HG02588 (cell line): ENCODE results near the gene SSTR5.
"Not testable (repeated sequence)": the region's sequence is repeated elsewhere in the genome, so short reads cannot be mapped to it uniquely, and the experiment has no call there.

Experiments
- ATAC-seq: cut with Tn5 transposase; IDR thresholded peaks from one replicate; pipeline ENCODE4 v1.9.1; 2021; ENCODE audit warnings: mild to moderate bottlenecking, moderate library complexity; ENCODE audit not compliant: unreplicated experiment

Gene SSTR5

DNA sequence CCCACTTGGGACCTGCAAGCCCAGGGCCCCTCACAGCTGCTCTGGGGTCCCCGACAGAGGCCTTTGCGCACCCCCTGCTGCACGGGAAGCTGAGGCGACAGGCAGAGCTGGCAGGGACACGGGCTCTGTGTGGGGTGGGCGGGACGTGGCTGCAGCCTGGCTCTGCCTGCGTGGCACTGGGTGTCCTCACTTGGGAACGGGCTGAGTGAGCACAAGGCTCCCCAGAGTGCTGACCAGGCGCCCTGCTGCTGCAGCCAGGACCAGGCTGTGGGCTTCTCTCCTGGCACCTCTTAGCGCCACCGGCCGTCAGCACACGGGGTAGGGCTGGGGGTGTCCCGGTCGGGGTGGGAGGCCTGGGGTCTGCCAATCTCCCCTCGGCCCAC lies 16.9 kb downstream of the SSTR5 start:
- no peak for ATAC-seq

DNA sequence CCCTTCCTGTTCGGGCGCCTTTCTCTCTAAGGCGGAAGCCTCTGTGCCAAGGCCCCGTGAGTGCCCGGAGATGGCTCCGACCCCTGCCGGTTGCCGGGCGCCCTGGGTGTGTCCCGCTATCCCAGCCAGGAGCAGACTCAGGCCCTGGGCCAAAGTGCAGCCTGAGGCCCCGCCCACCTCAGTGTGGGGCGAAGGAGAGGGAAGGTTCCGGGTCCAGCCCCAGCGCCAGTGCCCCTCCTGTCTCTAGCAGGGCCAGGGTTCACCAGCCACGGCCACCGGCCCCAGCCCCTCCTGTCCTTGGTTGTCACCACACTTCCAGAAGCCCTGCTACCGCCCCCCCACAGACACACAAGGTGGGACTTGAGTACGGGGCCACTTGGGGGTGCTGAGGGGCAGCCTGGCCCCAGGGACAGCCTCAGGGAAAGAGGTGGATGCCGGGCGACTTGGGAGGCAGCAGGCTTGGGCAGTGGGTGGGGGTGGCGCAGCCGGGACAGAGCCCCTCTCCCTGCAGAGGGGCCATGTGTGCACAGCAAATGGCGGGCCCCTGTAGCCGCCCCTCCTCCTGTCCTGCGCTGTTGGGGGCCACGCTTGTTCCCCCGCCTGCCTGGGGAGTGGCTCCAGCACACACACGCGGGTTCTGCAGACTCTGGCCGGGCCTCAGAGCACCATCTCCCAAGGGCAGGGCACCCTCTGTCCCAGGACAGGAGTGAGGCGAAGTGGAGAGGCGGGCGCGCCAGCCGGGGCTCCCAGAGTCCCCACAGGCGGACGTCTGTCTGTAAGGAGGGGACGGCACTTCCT lies 17.5 kb downstream of the SSTR5 start:
- no peak for ATAC-seq

DNA sequence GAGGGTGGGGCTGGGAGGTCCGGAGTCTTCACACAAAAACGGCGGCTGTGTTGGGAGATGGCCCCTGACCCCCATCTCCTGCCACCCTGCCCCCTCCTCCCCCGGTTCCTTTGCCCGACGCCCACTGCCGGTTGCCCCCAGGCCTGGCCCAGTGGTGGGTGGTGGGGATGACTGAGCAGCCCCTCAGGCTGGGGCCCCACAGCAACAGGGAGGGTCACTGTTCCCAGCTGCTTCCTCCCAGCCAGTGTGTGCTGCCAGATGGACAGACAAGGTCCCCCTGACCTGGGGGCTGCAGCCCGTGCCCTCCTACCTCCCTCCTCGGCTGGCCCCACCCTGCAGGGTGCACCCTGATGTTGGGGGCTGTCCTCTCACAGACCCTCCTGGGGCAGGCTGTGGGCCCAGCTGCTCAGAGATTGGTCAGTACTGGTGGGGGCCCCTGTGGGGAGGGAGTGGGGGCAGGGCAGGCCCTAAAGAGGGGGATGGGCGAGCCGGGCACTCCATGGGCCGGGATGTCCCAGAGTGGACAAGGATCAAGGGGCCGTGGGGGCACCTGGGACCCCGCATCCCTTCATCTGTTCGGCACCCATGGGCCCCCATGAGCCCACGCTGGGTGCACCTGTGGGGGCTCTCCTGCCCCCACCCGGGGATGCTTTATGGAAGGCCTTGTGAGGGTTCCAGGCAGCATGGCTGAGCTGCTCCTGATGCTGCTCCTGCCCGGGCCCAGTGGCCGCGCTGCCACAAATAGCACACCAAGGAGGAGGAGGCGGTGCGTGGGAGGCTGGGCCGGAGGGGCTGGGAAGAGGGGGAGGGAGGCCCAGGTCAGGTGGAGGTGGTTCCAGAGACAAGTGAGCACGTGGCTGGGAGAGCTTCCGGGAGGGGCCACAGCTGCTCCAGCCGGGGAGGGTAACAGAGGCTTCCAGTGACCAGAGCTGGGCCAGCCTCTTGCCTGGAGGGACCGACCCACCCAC lies 18.4 kb downstream of the SSTR5 start:
- no peak for ATAC-seq

DNA sequence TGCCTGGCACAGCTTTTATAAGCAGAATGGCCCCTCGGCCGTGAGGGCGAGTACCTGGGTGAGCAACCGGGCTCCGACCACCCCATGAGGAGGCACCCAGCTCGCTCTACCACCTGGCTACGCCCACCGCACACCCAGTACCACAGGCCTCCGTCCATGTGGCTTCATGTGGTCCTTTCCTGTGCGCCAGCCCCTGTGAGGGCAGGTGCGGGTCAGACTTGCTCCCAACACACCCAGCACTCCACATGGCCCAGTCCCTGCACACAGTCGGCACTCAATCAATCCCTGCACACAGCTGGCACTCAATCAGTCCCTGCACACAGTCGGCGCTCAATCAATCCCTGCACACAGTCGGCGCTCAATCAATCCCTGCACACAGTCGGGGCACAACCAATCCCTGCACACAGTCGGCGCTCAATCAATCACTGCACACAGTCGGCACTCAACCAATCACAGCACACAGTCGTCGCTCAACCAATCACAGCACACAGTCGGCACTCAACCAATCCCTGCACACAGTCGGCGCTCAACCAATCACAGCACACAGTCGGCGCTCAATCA lies 19.5 kb downstream of the SSTR5 start:
- ATAC-seq = no peak

DNA sequence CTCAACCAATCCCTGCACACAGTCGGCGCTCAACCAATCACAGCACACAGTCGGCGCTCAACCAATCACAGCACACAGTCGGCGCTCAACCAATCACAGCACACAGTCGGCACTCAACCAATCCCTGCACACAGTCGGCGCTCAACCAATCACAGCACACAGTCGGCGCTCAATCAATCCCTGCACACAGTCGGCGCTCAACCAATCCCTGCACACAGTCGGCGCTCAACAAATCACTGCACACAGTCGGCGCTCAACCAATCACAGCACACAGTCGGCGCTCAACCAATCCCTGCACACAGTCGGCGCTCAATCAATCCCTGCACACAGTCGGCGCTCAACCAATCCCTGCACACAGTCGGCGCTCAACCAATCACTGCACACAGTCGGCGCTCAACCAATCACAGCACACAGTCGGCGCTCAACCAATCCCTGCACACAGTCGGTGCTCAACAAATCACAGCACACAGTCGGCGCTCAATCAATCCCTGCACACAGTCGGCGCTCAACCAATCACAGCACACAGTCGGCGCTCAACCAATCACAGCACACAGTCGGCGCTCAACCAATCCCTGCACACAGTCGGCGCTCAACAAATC lies 20.2 kb downstream of the SSTR5 start:
- not testable (repeated sequence) for ATAC-seq

DNA sequence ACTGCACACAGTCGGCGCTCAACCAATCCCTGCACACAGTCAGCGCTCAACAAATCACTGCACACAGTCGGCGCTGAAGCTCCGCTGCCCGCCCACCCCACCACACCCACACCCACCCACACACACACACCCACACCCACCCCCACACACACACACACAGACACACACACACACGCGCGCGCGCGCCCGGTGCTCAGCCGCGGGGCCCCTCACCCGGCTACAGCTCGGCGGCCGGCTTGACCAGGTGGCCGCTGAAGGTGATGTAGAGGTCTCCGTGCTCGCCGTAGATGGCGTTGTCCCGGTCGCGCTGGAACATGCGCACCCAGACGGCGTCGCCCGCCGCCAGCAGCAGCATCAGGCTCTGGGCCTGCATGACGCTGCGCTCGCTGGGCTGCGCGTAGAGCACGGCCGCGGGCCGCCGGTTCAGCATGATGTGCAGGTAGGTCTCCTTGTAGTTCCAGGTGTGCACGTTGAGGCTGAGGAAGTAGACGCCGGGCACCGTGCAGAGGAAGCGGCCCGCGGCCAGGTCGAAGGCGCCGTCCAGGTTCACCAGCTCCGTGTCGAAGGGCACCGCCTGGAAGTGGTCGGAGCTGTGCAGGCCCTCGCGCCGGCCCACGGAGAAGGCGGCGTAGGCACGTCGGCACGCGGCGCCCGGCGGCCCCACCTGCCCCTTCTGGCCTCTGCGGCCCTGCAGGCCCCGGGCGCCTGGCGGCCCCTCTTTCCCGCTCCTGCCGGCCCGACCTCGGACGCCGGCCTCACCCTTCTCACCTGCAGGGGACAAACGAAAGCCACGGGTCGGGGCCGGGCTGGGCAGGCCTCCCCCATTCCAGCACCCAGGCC lies 21.0 kb downstream of the SSTR5 start:
- ATAC-seq = no peak

DNA sequence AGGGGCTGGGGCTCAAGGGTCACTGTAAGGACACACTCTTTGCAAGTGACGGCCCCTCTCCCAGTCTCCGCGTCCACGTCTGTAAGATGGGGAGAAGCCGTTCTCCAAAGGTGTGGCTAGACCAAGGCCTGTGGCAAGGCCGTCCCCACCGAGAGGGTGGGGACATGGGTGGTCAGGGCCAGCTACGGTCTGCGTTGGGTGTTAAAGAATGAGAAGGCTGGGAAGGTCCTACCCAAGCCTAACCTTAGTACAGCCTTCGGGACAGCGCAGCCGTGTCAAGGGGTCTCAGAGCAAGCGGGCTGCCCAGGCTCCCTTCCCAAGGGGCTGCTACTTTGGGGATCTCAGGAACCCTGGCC lies 21.6 kb downstream of the SSTR5 start:
- ATAC-seq = no peak

DNA sequence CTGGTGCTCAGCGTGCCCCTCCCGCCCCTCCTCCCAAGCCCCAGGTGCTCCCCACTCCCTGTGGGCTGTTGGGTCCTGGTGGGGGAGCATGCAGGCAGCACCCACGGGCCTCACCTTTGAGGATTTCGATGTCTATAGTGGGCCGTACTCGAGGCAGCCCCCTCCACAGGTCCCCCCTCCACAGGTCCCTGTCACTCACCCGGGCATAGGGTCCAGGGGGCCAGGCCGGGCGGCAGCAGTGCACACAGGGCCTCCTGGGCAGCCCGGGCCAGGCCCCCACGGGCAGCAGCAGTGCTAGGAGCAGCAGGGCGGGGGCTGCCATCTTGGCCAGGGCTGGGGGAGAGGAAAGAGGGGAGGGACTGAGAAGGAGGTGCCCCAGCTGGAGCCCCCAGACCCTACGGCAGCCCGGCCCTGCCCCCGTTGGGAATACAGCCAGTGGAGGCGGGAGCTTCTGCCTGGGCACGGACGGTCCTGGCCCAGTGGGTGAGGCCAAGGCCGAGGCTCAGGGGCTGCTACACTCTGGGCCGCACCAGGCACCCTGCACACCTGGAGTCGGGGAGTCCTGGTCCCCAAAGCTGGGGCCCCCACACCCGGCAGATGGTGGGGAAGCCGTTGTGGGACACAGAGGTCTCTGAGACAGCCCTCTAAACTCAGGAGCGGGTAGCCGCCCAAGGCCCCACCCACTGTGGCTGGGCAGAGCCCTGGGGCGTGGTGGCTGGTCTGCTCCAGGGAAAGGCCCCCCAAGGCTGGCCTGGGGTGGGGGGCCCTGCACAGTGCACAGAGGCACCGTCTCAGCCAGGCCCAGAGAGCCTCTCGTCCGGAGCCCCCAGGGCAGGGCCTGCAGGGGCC lies 22.3 kb downstream of the SSTR5 start:
- ATAC-seq = no peak

DNA sequence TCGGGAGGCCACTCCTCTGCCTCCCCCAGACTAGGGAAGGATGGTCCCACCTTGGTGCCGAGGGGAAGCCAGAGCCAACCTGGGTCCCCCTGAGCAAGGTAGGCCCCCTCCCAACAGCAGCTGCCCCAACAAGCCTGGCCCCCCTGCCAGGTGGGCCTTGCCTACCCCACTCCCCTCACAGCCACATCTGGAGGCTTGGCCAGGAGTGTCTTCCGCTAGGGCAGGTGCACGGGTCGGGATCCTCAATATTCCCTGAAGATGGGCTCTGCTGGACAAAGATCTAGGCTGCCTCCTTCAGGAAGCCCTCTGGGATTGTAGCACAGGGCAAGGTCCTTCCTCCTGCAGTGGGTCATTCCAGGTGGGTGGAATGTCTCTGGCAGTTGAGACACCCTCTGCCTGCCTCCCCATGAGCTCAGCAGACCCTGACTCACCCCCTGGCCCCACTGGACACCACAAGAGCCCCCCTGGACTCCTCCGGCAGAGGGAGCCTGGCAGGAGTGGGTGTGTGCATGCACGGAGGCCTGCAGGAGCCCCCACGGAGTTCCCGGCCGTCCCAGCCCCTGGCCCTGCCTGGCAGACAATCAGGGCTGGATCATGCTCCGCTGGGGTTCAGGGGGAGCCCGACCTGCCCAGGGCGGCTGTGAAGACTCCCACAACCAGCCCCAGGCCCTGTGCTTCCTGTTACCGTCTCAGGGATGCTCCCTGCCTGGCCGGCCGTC lies 23.1 kb downstream of the SSTR5 start:
- no peak for ATAC-seq

DNA sequence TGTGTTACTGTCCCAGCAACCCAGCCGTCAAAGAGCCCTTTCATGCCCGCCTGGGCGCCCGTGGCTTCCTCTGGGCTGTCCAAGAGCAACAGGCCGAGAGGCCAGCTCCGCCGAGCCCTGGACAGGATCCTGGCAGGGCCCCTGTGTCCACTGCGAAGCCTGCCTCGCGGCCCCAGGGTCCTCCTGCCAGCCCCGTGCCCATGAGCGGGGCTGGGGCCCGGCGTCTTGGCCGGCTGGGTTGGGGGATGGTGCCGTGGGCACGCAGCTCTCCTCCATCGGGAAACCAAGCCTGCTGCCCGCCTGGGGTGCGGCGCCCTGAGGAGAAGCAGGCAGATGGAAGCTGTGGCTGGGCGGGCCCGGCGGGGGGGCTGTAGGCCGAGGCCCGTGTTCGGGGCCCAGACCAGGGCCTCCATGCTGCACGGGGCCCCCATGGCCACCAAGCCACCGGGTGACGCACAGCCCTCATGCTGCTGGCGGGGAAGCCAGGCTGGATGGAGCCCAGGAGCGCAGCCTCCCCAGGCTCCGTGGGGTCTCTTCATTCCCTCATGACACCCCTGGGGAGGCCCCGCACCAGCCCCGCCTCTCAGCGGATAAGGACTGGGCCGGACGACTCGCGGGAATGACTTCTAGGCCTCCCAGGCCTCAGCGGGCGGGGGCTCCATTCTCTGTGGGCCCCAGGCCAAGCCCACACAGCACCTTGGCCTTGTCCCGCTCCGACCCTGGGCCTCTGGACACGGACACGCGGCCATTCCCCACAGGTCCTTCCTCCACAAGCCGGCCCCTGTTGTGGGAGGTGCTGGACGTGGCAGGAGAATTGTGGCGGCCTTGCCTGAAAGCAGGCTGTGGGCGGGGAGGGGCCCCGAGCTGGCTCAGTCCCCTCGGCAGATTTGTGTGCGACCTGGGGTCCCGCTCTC lies 23.9 kb downstream of the SSTR5 start, which contains the start of gene C1QTNF8:
Gene C1QTNF8 (minus strand): TSS at position 76 of the 914 bp plus-strand sequence. CDS start 1,322 bp downstream, outside the sequence.
- no peak for ATAC-seq

DNA sequence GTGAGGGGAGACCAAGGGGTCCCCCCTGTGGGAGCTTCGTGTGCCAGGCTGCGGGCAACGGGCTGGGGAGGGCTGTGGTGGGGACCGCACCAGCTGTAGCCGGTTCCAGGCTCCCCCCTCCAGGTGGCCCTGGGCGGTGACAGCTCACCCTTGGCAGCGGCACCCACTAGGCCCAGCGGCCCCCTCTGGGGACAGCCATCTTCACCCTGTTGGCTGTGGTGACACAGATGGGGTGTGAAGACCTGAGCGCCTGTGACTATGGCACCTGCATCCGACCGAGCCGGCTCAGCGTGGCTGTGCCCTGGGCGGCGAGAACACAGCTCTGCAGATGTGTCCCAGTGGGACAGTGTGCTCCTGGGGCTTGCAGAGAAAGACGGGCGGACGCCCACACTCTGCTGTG lies 24.6 kb downstream of the SSTR5 start:
- no peak for ATAC-seq

DNA sequence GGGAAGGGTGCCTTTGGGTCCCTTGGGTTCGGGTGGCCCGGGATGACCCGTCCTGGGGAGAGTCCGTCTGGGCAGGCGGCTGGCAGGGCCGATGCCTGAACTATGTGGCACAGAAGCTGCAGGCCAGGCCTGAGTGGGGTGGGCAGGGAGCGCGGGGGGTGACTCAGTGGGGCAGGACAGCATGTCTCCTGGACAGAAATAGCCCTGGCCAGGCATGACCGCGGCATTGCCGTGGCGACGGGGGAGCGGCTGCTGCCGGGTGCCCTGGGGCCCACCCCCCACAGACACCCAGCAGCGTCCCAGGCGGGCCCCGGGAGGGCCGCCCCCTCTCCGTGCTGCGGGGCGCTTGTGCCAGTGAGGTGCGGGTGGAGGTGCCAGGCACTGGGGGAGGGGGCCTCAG lies 25.3 kb downstream of the SSTR5 start:
- ATAC-seq = no peak

DNA sequence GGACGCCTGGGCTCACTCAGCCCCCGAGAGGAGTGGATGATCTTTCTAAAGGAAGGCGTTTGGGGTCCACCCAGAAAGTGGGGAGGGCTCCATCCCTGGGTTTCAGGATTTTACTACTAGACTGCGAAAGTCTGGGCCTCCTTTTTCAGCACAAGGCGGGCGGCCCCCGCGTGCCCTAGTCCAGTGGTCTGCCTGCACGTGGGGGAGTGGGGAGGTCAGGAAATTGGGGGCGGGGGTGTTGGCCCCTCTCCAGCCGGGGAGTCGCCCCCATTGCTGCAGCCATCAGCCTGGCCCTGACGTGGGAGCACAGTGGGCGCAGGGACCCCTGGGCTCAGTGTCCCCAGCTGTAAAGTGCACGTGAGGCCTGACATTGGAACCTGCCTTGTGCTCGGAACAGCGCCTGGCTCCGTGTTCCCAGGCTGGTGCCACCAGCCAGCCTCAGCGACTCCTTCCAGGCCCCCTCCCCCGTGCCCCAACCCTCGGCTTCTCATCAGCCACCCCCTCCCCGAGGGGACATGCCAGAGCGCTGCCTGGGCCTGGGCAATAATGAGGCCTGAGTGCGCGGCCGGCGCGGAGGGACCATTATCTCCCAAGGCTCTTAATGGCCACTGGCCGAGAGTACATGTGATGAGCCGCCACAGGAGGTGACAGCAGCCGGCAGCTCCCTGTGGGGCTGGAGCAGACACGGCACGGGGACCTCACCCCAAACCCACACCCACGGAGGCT lies 25.9 kb downstream of the SSTR5 start:
- no peak for ATAC-seq

DNA sequence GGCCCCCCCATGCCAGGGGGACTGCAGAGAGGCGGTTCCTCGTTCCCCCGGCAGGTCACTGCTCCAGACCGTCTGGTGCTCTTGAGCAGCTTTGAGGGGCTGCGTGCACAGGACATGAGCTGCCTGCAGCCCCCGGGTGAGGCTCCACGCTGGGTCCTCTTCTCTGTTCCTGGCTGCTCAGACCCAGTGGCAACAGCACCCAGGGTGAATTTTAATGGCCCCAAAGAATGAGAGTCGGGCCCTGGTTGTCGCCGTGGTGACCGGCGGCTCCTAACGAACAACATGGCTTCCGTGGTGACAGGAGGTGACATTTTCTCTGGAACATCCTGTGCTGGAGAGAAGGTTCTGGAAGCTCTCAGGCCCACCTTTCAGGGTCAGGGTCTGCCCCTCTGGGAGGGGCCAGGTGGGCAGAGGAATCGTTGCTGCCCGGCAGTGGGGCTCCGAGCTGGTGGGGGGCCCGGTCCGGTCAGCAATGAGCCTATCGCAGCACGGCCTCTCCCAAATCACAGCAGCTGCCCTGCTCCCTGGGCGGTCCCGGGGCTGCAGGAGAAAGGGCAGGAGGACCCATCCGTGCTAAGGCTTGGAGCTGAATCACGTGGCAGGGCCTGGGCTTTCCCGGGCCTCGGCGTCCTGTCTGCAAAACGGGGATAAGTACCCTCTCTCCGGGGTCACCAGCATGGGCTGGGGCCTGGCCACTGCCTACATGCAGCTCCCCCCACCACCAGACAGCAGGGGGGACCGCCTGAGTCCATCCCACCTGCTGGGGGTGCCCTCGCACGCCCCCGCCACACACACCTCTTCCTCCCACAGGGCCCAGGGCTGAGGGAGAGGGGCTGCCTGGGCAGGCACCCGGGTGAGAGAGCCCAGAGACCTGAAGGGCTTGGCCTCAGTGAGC lies 26.9 kb downstream of the SSTR5 start:
- no peak for ATAC-seq

DNA sequence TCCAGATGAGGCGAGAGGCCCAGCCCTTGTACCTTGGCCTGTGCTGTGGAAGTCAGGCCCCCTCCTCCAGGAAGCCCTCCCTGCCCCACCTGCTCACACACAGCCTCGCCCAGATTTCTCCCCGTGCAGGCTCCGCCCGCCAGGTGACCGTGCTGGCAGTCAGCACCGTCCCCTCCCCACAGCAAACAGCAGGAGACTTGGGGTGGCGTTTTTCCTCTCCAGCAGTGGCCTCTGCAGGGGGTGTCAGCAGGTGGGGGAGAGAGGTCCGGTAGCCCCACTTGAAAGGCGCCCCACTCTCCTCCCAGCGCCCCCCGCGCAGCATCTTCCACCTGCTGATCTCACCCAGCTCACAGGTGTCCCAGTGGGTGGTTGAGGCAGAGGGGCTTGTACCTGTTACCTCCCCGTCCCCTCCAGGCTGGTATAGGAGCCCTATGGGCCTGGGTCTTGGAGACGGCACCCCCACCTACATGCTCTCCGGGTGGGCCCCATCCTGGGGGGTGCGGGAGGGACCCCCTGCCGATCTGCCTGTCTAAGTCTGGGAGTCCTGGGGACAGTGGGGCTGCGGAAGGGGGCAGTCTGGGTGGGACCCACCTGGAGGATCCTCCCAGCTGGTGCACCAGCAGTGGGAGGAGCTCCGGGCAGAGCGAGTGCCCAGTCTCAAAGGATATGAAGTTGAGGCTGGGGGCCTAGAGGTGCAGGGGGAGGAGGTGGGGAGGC lies 27.7 kb downstream of the SSTR5 start:
- no peak for ATAC-seq
